CD4-positive, alpha-beta memory T cell (primary cell): ENCODE measurements around the gene PAM. TPM values are rescaled to one million over a fixed set of nuclear protein-coding genes. Genes with fewer than 3 reads are reported as not detected.
A peak's percentile ranks its signal among the peaks of the same experiment; 100 is the strongest.

ENCODE experiments used
- CTCF ChIA-PET: fragments of 350-600 bp; sonication (Branson Sonifier 250); formaldehyde crosslinking; loops from one replicate; lab custom pipeline; 2021; ENCODE audit warnings: inconsistent platforms; ENCODE audit not compliant: partially characterized antibody; lab: Charles Lee
- POLR2A ChIA-PET: fragments of 350-600 bp; sonication (Branson Sonifier 250); formaldehyde crosslinking; loops from one replicate; lab custom pipeline; 2021; ENCODE audit not compliant: partially characterized antibody; lab: Charles Lee
- DNase-seq, 5 donors: peaks; one replicate each; pipeline versions ENCODE4 v3.0.0 to v3.0.0-alpha.2; 2020 to 2022; ENCODE audit warnings: mixed read lengths in 1 of 5
- H3K27ac ChIP-seq: one replicate; pipeline ENCODE4 v1.7.0; 2013; ENCODE audit warnings: low read depth, low read length
- H3K27me3 ChIP-seq: 2 replicates; pipeline ENCODE4 v1.7.0; 2013; ENCODE audit warnings: mild to moderate bottlenecking, low read length, moderate library complexity; ENCODE audit not compliant: insufficient read depth
- H3K36me3 ChIP-seq: 2 replicates; pipeline ENCODE4 v1.7.0; 2013; ENCODE audit warnings: mild to moderate bottlenecking, low read length, moderate library complexity; ENCODE audit not compliant: insufficient read depth
- H3K4me1 ChIP-seq: 2 replicates; pipeline ENCODE4 v1.7.0; 2013; ENCODE audit warnings: mild to moderate bottlenecking, low read length, moderate library complexity; ENCODE audit not compliant: insufficient read depth
- H3K4me3 ChIP-seq, 2 donors: one replicate each; pipeline ENCODE4 v1.7.0; 2013; ENCODE audit warnings: low read length in 2 of 2, mild to moderate bottlenecking in 1 of 2
- H3K9me3 ChIP-seq, 2 donors: one replicate each; pipeline ENCODE4 v1.7.0; 2013; ENCODE audit warnings: low read length in 2 of 2, control low read depth in 1 of 2; ENCODE audit not compliant: control insufficient read depth in 1 of 2
- H3K27ac Mint-ChIP-seq, 7 donors: one replicate each; pipeline ENCODE4 v1.8.0; 2020 to 2021; ENCODE audit warnings: mixed read lengths in 7 of 7, mild to moderate bottlenecking in 6 of 7, inconsistent platforms in 3 of 7, moderate library complexity in 3 of 7
- H3K27me3 Mint-ChIP-seq, 2 donors: one replicate each; pipeline ENCODE4 v1.8.0; 2020 to 2021; ENCODE audit warnings: mixed read lengths in 2 of 2
- H3K36me3 Mint-ChIP-seq, 2 donors: one replicate each; pipeline ENCODE4 v1.8.0; 2020 to 2021; ENCODE audit warnings: mixed read lengths in 2 of 2, inconsistent platforms in 1 of 2, mild to moderate bottlenecking in 1 of 2
- H3K4me1 Mint-ChIP-seq, 4 donors: one replicate each; pipeline ENCODE4 v1.8.0; 2020 to 2021; ENCODE audit warnings: mixed read lengths in 4 of 4, mild to moderate bottlenecking in 1 of 4
- H3K4me3 Mint-ChIP-seq, 8 donors: one replicate each; pipeline ENCODE4 v1.8.0; 2020 to 2021; ENCODE audit warnings: mixed read lengths in 8 of 8, mild to moderate bottlenecking in 7 of 8, moderate library complexity in 6 of 8, inconsistent platforms in 3 of 8
- H3K9me3 Mint-ChIP-seq, 8 donors: one replicate each; pipeline ENCODE4 v1.8.0; 2020 to 2021; ENCODE audit warnings: mixed read lengths in 8 of 8, mild to moderate bottlenecking in 5 of 8, inconsistent platforms in 3 of 8, moderate library complexity in 1 of 8
- intact Hi-C: fragments of 100-400 bp; cut with micrococcal nuclease; formaldehyde crosslinking; loops from one replicate; pipeline ENCODE4 v1.15.1; 2023
- polyA plus RNA-seq, 2 donors: library from polyadenylated mRNA; unstranded; fragments of 300-500 nt; fragmentation: Illumina TruSeq; gene quantifications; one replicate each; pipeline ENCODE4 v1.2.3, GENCODE V29; 2021
- total RNA-seq, 2 experiments: library from RNA; stranded (reverse); gene quantifications; one replicate each; pipeline ENCODE4 v1.2.3, GENCODE V29; 2021

Gene PAM
- total and polyA plus RNA-seq, 4 experiments from 2014 or later = 25.8 to 31.0 (median 28.7) TPM

GRCh38 chr5:102759700-102760099 lies 4.6 kb downstream of the PAM start:
- Mint-ChIP-seq H3K27me3 (no peaks in the 10 kb centered on the region), H3K27ac (peak overlapping the region; percentile 7 to 85 (median 31)), H3K9me3 (no peaks in the 10 kb centered on the region), H3K4me1 (peaks cover 57 to 74% (median 64%) of the 10 kb centered on the region in 4 donors), H3K4me3 (peak overlapping the region in 2 of 8 donors; percentile 28 to 37), H3K36me3 (peaks cover 0 to 7% of the 10 kb centered on the region in 2 donors)
- no peak overlapping the region for H3K27ac ChIP-seq
- intact Hi-C loops = loop anchor here (5.0 kb wide), 1 partner anchor 498 kb away; the partner anchor contains the start of gene MACIR
- H3K9me3 ChIP-seq = no peaks in the 10 kb centered on the region
- H3K4me3 ChIP-seq = no peak overlapping the region
- H3K27me3 ChIP-seq = no peaks in the 10 kb centered on the region
- ChIA-PET CTCF (interaction anchor here (1.4 to 1.9 kb wide), 2 partner anchors 8 to 21 kb away, joined by 3 to 5 read pairs; no protein-coding TSS in a partner anchor), POLR2A (interaction anchor here (1.6 kb wide), 1 partner anchor 360 kb away, joined by 5 read pairs; the partner anchor contains the start of genes GIN1 and PPIP5K2)
- no peak for DNase-seq
- peaks cover 66% of the 10 kb centered on the region for H3K4me1 ChIP-seq
- no peaks in the 10 kb centered on the region for H3K36me3 ChIP-seq

DNA sequence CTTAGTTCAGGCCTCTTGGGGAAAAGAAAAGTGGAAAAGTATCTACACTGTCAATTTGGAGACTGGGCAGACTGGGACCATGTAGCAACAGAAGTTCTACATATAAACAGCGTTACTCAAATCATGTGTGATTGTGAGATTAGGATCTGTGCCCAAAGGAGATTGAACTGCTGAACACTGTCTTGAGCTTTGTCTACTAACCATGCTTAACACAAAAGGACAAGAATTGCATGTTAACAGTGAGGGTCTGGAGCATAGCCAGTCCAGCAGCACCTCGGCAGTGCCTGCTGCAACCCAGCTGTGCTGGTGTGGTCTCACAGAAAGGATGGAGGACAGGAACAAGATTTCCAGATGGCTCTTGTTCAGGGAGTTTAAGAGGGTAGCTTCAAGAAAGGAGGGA lies 5.7 kb downstream of the PAM start:
- H3K27ac Mint-ChIP-seq = peak overlapping the region; percentile 2 to 82 (median 72)
- H3K4me3 ChIP-seq = no peak overlapping the region
- H3K4me3 Mint-ChIP-seq = peak overlapping the region in 7 of 8 donors; percentile 39 to 71 (median 58)

DNA sequence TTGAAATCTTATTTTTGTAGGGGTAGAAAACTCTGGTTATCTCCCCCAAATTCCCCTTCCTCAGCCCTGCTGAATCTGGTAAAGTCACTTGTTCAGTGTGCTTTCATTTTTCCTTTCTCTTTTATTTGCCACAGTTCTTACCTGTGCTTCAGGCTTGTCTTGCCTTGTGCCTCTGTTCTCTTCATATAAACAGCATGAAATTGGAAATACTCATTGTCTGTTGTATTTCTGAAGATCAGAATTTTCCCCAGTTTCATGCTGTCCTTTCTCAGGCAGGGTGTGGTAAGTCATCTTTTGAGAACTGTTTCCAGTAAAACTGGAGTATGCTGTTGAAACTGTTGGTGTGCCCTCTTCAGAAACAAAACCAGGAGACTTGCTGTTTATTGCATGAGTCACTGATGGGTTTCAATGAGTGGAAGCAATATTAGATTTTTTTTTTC lies 7.0 kb downstream of the PAM start:
- peak overlapping the region; percentile 47 for H3K27ac ChIP-seq
- ChIA-PET CTCF (interaction anchor here (0.9 to 4.0 kb wide), 4 partner anchors 18 to 103 kb away, joined by 3 to 30 read pairs (median 4); no protein-coding TSS in a partner anchor), POLR2A (interaction anchor here (1.1 to 2.4 kb wide), 3 partner anchors 10 to 358 kb away, joined by 3 to 7 read pairs (median 6); partner anchors contain the start of genes GIN1 and PPIP5K2)
- Mint-ChIP-seq H3K36me3 (no peaks in the 10 kb centered on the region), H3K9me3 (no peaks in the 10 kb centered on the region), H3K4me1 (peaks cover 62 to 76% (median 71%) of the 10 kb centered on the region in 4 donors), H3K4me3 (peak overlapping the region; percentile 64 to 86 (median 78)), H3K27me3 (no peaks in the 10 kb centered on the region), H3K27ac (peak overlapping the region; percentile 45 to 87 (median 58))
- no peaks in the 10 kb centered on the region for H3K9me3 ChIP-seq
- peaks cover 65% of the 10 kb centered on the region for H3K4me1 ChIP-seq
- no peaks in the 10 kb centered on the region for H3K36me3 ChIP-seq
- no peak for DNase-seq
- no peaks in the 10 kb centered on the region for H3K27me3 ChIP-seq
- peak overlapping the region in 1 of 2 donors; percentile 3 for H3K4me3 ChIP-seq
- intact Hi-C loops = loop anchor here (2.0 kb wide), 1 partner anchor 15 kb away; no protein-coding TSS in a partner anchor

More for the DNA sequence above, 5.7 kb downstream of the PAM start:
- Histone ChIP-seq H3K4me1 (peaks cover 75% of the 10 kb centered on the region), H3K27ac (peak overlapping the region; percentile 25), H3K27me3 (no peaks in the 10 kb centered on the region), H3K9me3 (no peaks in the 10 kb centered on the region), H3K36me3 (no peaks in the 10 kb centered on the region)
- H3K27me3 Mint-ChIP-seq = no peaks in the 10 kb centered on the region
- H3K4me1 Mint-ChIP-seq = peaks cover 67 to 80% (median 72%) of the 10 kb centered on the region in 4 donors
- CTCF ChIA-PET = interaction anchor here (0.8 to 1.6 kb wide), 2 partner anchors 12 to 19 kb away, joined by 3 to 5 read pairs; no protein-coding TSS in a partner anchor
- intact Hi-C loops = no loop called here
- peaks cover 0 to 4% of the 10 kb centered on the region in 2 donors for H3K36me3 Mint-ChIP-seq
- no peaks in the 10 kb centered on the region for H3K9me3 Mint-ChIP-seq
- POLR2A ChIA-PET = no interaction called here
- DNase-seq = no peak

DNA sequence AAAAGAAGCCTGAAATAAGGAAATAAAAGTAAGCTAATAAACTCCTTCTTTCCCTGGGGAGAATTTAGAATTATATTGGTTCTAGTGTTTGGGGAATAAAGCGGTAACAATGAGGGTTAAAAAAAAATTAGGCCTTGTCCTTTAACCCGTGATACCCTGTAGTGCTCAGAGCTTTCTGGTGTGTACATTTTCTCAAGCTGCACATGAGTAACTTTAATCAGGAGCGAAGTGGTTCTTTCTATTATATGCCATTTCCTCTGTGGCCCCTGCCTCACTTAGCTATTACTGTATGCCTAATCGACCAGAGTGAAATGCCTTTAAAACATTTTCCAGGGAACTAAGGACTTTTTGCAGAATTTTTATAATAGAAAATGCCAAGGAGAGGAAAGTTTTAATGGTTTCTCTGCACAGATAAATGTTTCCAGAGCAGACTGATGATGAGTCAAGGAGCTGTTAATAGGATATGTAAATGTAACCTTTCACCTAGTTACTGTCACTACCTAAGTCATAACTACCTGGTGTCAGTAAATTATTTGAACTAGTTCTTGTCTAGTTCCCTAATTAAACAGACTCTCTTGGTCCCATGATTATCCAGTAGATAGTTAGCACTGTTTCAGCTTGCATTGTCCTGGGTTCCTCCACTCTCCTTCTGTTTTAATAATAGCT lies 7.6 kb downstream of the PAM start:
- Mint-ChIP-seq H3K27me3 (no peaks in the 10 kb centered on the region), H3K4me3 (peak overlapping the region; percentile 64 to 86 (median 78)), H3K27ac (peak overlapping the region; percentile 37 to 84 (median 70)), H3K4me1 (peaks cover 63 to 80% (median 73%) of the 10 kb centered on the region in 4 donors), H3K36me3 (no peaks in the 10 kb centered on the region), H3K9me3 (no peaks in the 10 kb centered on the region)
- no peaks in the 10 kb centered on the region for H3K9me3 ChIP-seq
- peak overlapping the region; percentile 47 for H3K27ac ChIP-seq
- peaks cover 69% of the 10 kb centered on the region for H3K4me1 ChIP-seq
- POLR2A ChIA-PET = interaction anchor here (1.1 to 2.4 kb wide), 4 partner anchors 10 to 358 kb away, joined by 3 to 7 read pairs (median 5); partner anchors contain the start of genes GIN1 and PPIP5K2
- intact Hi-C loops = loop anchor here (2.0 kb wide), 1 partner anchor 16 kb away; no protein-coding TSS in a partner anchor
- no peak for DNase-seq
- H3K27me3 ChIP-seq = no peaks in the 10 kb centered on the region
- peak overlapping the region in 1 of 2 donors; percentile 3 for H3K4me3 ChIP-seq
- no peaks in the 10 kb centered on the region for H3K36me3 ChIP-seq
- CTCF ChIA-PET = interaction anchor here (0.9 to 4.0 kb wide), 4 partner anchors 13 to 102 kb away, joined by 3 to 30 read pairs (median 4); no protein-coding TSS in a partner anchor

- Mint-ChIP-seq H3K4me3 (peak overlapping the region in 6 of 8 donors; percentile 2 to 86 (median 36)), H3K27ac (peak overlapping the region in 6 of 7 donors; percentile 18 to 57 (median 35)), H3K27me3 (no peaks in the 10 kb centered on the region), H3K4me1 (peaks cover 57 to 74% (median 69%) of the 10 kb centered on the region in 4 donors), H3K36me3 (no peaks in the 10 kb centered on the region), H3K9me3 (no peaks in the 10 kb centered on the region)
- POLR2A ChIA-PET = interaction anchor here (0.6 to 2.4 kb wide), 5 partner anchors 9 to 356 kb away, joined by 3 to 7 read pairs (median 6); partner anchors contain the start of genes GIN1 and PAM
- H3K4me3 ChIP-seq = peak overlapping the region in 1 of 2 donors; percentile 3
- CTCF ChIA-PET = interaction anchor here (1.5 to 4.0 kb wide), 2 partner anchors 12 to 17 kb away, joined by 4 to 30 read pairs; no protein-coding TSS in a partner anchor
- peaks cover 62% of the 10 kb centered on the region for H3K4me1 ChIP-seq
- H3K27me3 ChIP-seq = no peaks in the 10 kb centered on the region
- no peaks in the 10 kb centered on the region for H3K36me3 ChIP-seq
- H3K9me3 ChIP-seq = no peaks in the 10 kb centered on the region
- H3K27ac ChIP-seq = no peak overlapping the region
- DNase-seq = no peak
- intact Hi-C loops = loop anchor here (1.0 to 2.0 kb wide), 2 partner anchors 7 to 17 kb away; no protein-coding TSS in a partner anchor
Measured at GRCh38 chr5:102763734-102764133, 8.6 kb downstream of the PAM start.

DNA sequence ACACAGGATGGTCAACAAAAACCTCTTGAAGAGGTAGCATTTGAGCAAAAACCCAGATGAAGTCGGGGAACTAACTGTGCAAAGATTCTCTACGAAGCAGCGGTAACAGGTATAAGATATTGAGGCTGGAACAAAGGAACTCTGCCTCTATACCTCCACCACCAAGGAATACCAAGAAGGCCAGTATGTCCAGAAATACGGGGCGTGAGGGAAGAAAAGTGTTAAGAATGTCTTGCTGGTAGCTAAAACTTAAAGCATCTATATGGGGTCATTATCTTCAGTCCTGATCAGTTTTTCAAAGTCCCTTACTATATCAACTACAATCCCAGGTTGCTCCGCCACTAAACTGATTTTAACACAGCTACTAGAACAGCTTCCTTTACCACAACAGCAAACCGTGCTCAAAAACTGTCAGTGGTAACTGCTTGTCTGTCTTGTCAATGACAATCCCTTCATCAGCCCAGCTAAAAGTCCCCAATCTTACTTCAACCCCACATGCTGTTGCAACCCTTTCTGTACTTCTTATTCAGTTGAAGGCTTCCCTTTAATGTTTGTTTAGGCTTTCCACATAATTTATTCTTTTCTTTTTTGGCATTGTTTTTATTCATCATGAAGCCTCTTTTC lies 9.4 kb downstream of the PAM start:
- Mint-ChIP-seq H3K36me3 (no peaks in the 10 kb centered on the region), H3K4me3 (peak overlapping the region in 6 of 8 donors; percentile 3 to 58 (median 39)), H3K9me3 (no peaks in the 10 kb centered on the region), H3K27ac (peak overlapping the region in 6 of 7 donors; percentile 5 to 75 (median 34)), H3K27me3 (no peaks in the 10 kb centered on the region), H3K4me1 (peaks cover 54 to 68% (median 64%) of the 10 kb centered on the region in 4 donors)
- H3K4me3 ChIP-seq = no peak overlapping the region
- ChIA-PET CTCF (interaction anchor here (1.5 to 4.0 kb wide), 3 partner anchors 8 to 17 kb away, joined by 4 to 30 read pairs (median 5); no protein-coding TSS in a partner anchor), POLR2A (interaction anchor here (0.6 to 1.8 kb wide), 3 partner anchors 9 to 349 kb away, joined by 3 to 6 read pairs (median 3); partner anchors contain the start of gene PAM)
- no peaks in the 10 kb centered on the region for H3K27me3 ChIP-seq
- peak in 2 of 5 donors; percentile 10 to 52 for DNase-seq
- peaks cover 58% of the 10 kb centered on the region for H3K4me1 ChIP-seq
- no peaks in the 10 kb centered on the region for H3K36me3 ChIP-seq
- H3K27ac ChIP-seq = no peak overlapping the region
- intact Hi-C loops = loop anchor here (1.0 kb wide), 2 partner anchors 8 to 9 kb away; no protein-coding TSS in a partner anchor
- no peaks in the 10 kb centered on the region for H3K9me3 ChIP-seq
